Keratinocyte (primary cell): Measurements from ENCODE around the gene RBP2. TPM values are rescaled to one million over a fixed set of nuclear protein-coding genes. Genes with fewer than 3 reads are reported as not detected.
A peak's percentile ranks its signal among the peaks of the same experiment; 100 is the strongest.

Experiments used
- DNase-seq: peaks from one replicate; pipeline ENCODE4 v3.0.0-alpha.2; 2011; ENCODE audit warnings: low read depth, missing footprints, low spot score
- FAIRE-seq: peaks from 2 replicates; lab custom pipeline; 2011; peaks lifted over from hg19 to GRCh38; lab: Jason Lieb, UNC
- H2AFZ ChIP-seq: 2 replicates; pipeline ENCODE4 v1.6.0; 2012; ENCODE audit warnings: low read length, control low read depth, inconsistent platforms; ENCODE audit not compliant: control insufficient read depth
- H3K27ac ChIP-seq: 2 replicates; pipeline ENCODE4 v1.5.1; 2011; ENCODE audit warnings: low read length; ENCODE audit not compliant: control insufficient read depth, insufficient read depth
- H3K27me3 ChIP-seq: 3 replicates; pipeline ENCODE4 v1.6.0; 2011; ENCODE audit warnings: low read length; ENCODE audit not compliant: control insufficient read depth, insufficient read depth; ENCODE audit errors: extremely low read depth
- H3K36me3 ChIP-seq, 2 experiments: 2 replicates in 1 of 2; 3 replicates in 1 of 2; pipeline ENCODE4 v1.5.1; 2011; ENCODE audit warnings: low read length in 2 of 2, mild to moderate bottlenecking in 1 of 2; ENCODE audit not compliant: control insufficient read depth in 2 of 2, insufficient read depth in 2 of 2; ENCODE audit errors: extremely low read depth in 1 of 2
- H3K4me1 ChIP-seq: 3 replicates; pipeline ENCODE4 v1.5.1; 2011; ENCODE audit warnings: low read length; ENCODE audit not compliant: control insufficient read depth, insufficient read depth; ENCODE audit errors: extremely low read depth
- H3K4me2 ChIP-seq: 3 replicates; pipeline ENCODE4 v1.6.0; 2011; ENCODE audit warnings: low read depth, low read length; ENCODE audit not compliant: control insufficient read depth, insufficient read depth; ENCODE audit errors: extremely low read depth
- H3K4me3 ChIP-seq, 3 experiments: fragments of 200-600 bp in 1 of 3; sonication (generic) in 1 of 3; 2 replicates in 2 of 3; 3 replicates in 1 of 3; pipeline ENCODE4 v1.5.1; 2011 to 2016; ENCODE audit warnings: low read length in 3 of 3, mild to moderate bottlenecking in 3 of 3, control low read depth in 2 of 3, inconsistent platforms in 1 of 3, low read depth in 1 of 3, mixed read lengths in 1 of 3, mixed run types in 1 of 3, moderate library complexity in 1 of 3; ENCODE audit not compliant: control insufficient read depth in 2 of 3, insufficient read depth in 2 of 3; ENCODE audit errors: extremely low read depth in 1 of 3
- H3K79me2 ChIP-seq: 2 replicates; pipeline ENCODE4 v1.6.0; 2012; ENCODE audit warnings: low read length; ENCODE audit not compliant: control insufficient read depth, insufficient read depth
- H3K9ac ChIP-seq: 3 replicates; pipeline ENCODE4 v1.6.0; 2011; ENCODE audit warnings: low read length; ENCODE audit not compliant: control insufficient read depth, insufficient read depth; ENCODE audit errors: extremely low read depth
- H3K9me1 ChIP-seq: 3 replicates; pipeline ENCODE4 v1.6.0; 2011; ENCODE audit warnings: low read length; ENCODE audit not compliant: control insufficient read depth, insufficient read depth; ENCODE audit errors: extremely low read depth
- H3K9me3 ChIP-seq: 2 replicates; pipeline ENCODE4 v1.5.1; 2012; ENCODE audit warnings: low read depth, low read length; ENCODE audit not compliant: control insufficient read depth
- H4K20me1 ChIP-seq: 3 replicates; pipeline ENCODE4 v1.6.0; 2011; ENCODE audit warnings: low read length; ENCODE audit not compliant: control insufficient read depth, insufficient read depth; ENCODE audit errors: extremely low read depth
- CTCF ChIP-seq, 3 experiments: IDR thresholded peaks in 1 of 3; conservative IDR thresholded peaks in 1 of 3; optimal IDR thresholded peaks in 1 of 3; 2 replicates in 2 of 3; 3 replicates in 1 of 3; pipeline versions ENCODE3 to v1.5.1; 2011; ENCODE audit warnings: low read length in 3 of 3, mild to moderate bottlenecking in 3 of 3, moderate library complexity in 2 of 3, control low read depth in 1 of 3, inconsistent platforms in 1 of 3; ENCODE audit not compliant: insufficient read depth in 2 of 3; ENCODE audit errors: extremely low read depth in 1 of 3
- EZH2 ChIP-seq: IDR thresholded peaks from one replicate; pipeline ENCODE4 v1.6.1; 2012; ENCODE audit warnings: inconsistent platforms, mild to moderate bottlenecking, low read length, moderate library complexity
- dilution Hi-C: fragments of 300-500 bp; cut with MboI; formaldehyde crosslinking; loops from one replicate; pipeline ENCODE4 v1.7.0; 2020; ENCODE audit warnings: low sequenced_read_pairs; ENCODE audit not compliant: extremely low pct_ligation_motif_present
- polyA plus RNA-seq, 5 experiments: library from polyadenylated mRNA; depleted of rRNA in 3 of 5; stranded (reverse) in 3 of 5; stranded (forward) in 1 of 5; unstranded in 1 of 5; fragments of >200 nt; gene quantifications; 1 replicate in 1 of 5; 2 replicates in 3 of 5; 3 replicates in 1 of 5; pipeline versions ENCODE4 v1.2.1 to v1.2.3, GENCODE V29; 2011 to 2012; ENCODE audit warnings: missing spikeins in 2 of 5, low read depth in 1 of 5, low replicate concordance in 1 of 5

The RBP2 gene
- polyA plus RNA-seq, 1 donor (not counting 4 experiments of a cell fraction or from before 2014, with no cell fraction given) = not detected

- no peak for DNase-seq
- dilution Hi-C loops = no loop called here
- no peaks in the 10 kb centered on the region for H3K36me3 ChIP-seq
- H3K4me3 ChIP-seq = no peak overlapping the region
- H3K4me1 ChIP-seq = peaks cover 15% of the 10 kb centered on the region
- H2AFZ ChIP-seq = no peak overlapping the region
- H3K27me3 ChIP-seq = no peaks in the 10 kb centered on the region
- no peaks in the 10 kb centered on the region for H3K79me2 ChIP-seq
- no peak overlapping the region for H3K4me2 ChIP-seq
- TF ChIP-seq EZH2 (no peak), CTCF (optimal IDR thresholded peaks at IDR 0.05 in 1 of 3, IDR thresholded peaks at IDR 0.05 in 1 of 3, conservative IDR thresholded peaks at IDR 0.05 in 1 of 3; ENCODE audit: extremely low read depth in 1 of 3, insufficient read depth in 2 of 3, low read length in 3 of 3) (no peak)
- H3K9me1 ChIP-seq = no peaks in the 10 kb centered on the region
- no peak overlapping the region for H3K9ac ChIP-seq
- H3K9me3 ChIP-seq = no peaks in the 10 kb centered on the region
- H4K20me1 ChIP-seq = no peaks in the 10 kb centered on the region
- no peak for FAIRE-seq
- H3K27ac ChIP-seq = no peak overlapping the region
Observed at GRCh38 chr3:139430493-139430892, 45.8 kb downstream of the RBP2 start.

- H3K27me3 ChIP-seq = no peaks in the 10 kb centered on the region
- H3K4me2 ChIP-seq = no peak overlapping the region
- no peaks in the 10 kb centered on the region for H3K9me1 ChIP-seq
- TF ChIP-seq EZH2 (no peak), CTCF (optimal IDR thresholded peaks at IDR 0.05 in 1 of 3, IDR thresholded peaks at IDR 0.05 in 1 of 3, conservative IDR thresholded peaks at IDR 0.05 in 1 of 3; ENCODE audit: extremely low read depth in 1 of 3, insufficient read depth in 2 of 3, low read length in 3 of 3) (peak; percentile 31 to 79 (median 69))
- DNase-seq = peak; percentile 32
- FAIRE-seq = peak; percentile 87
- no peak overlapping the region for H3K9ac ChIP-seq
- H3K4me3 ChIP-seq = no peak overlapping the region
- no peaks in the 10 kb centered on the region for H3K9me3 ChIP-seq
- dilution Hi-C loops = no loop called here
- no peaks in the 10 kb centered on the region for H3K79me2 ChIP-seq
- no peaks in the 10 kb centered on the region for H4K20me1 ChIP-seq
- no peak overlapping the region for H2AFZ ChIP-seq
- no peak overlapping the region for H3K27ac ChIP-seq
- H3K4me1 ChIP-seq = no peaks in the 10 kb centered on the region
- no peaks in the 10 kb centered on the region for H3K36me3 ChIP-seq
Observed at GRCh38 chr3:139427283-139428060, 48.8 kb downstream of the RBP2 start.
